Inflammatory macrophage treated with lipopolysaccharide for 1 hour (primary cell): ENCODE results near the gene TOR1B.
"Not testable (repeated sequence)": the region's sequence is repeated elsewhere in the genome, so short reads cannot be mapped to it uniquely, and the experiment has no call there.

ENCODE experiments used
- DNase-seq, 2 donors: peaks; one replicate each; pipeline ENCODE4 v3.0.0-alpha.2; 2020 to 2022

TOR1B gene

DNA sequence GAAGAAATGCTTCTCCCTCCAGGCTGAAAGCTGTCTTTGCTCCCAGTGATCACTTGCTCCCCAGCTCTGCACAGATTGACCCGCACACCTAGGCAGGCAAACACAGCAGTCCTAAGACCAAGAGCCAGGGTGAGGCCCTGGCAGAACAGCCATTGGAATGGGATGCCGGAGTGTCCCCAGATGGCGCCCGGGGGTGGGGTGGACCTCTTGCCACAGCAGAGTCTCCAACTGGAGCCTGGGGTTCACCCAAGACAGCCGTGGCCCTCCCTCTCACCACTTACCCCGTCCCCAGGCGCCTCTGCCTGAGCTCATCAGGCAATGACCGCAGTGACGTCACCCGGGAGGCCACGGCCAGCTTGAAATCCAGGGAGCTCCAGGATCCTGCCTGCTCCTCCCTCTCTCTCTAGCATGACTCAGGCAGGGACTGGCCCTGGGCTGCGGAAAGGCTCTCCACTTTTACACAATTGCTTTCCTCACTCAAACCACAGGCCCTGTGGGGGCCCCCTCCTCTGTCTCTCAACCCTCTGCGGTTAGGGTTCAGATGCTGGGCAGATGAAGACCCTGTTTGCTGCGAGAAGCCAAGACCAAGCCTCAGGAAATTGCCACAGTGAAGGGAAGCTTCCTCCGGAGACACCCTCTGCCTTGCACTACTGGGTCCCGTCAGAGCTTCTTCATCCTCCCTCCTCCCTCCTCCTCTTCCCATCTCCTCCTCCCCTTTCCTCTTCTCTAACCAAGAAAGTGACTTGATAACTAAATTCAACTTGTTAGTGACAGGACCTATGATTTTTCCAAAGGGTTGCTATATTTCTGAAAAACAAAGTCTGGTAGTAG lies 25.8 kb upstream of the TOR1B start:
- peak; percentile 99 to 100 for DNase-seq

- no peak for DNase-seq
Measured at GRCh38 chr9:129777769-129778130, 25.2 kb upstream of the TOR1B start.

- DNase-seq = no peak
Measured at GRCh38 chr9:129778469-129778868, 24.5 kb upstream of the TOR1B start.

DNA sequence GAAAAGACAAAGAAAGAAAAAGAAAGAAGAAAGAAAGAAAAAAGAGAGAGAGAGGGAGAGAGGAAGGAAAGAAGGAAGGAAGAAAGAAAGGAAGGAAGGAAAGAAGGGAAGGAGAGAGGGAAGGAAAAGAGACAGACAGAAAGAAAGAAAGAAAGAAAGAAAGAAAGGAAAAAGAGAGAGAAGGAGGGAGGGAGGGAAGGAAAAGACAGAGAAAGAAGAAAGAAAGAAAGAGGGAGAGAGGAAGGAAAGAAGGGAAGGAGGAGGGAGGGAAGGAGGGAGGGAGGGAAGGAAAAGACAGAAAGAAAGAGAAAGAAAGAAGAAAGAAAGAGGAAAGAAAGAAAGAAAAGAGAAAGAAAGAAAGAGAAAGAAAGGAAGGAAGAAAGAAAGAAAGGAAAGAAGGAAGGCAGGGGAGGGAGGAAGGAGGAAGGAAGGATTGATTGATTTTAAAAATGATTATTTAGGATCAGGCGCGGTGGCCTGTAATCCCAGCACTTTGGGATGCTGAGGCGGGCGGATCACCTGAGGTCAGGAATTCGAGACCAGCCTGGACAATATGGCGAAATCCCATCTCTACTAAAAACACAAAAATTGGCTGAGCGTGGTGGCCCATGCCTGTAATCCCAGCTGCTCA lies 23.3 kb upstream of the TOR1B start:
- DNase-seq = no peak

DNA sequence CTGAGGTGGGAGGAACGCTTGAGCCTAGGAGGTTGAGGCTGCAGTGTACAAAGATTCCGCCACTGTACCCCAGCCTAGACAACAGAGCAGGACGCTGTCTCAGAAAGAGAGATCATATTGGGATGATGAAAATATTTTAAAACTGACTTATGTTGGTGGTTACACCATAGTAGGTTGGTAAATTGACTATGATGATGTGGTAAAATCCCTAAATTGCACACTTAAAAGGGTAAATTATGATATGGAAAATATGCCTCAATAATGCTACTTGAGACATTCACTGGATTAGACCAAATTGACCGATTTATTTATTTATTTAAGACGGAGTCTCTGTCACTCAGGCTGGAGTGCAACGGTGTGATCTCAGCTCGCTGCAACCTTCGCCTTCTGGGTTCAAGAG lies 21.9 kb upstream of the TOR1B start:
- DNase-seq = peak; percentile 68 to 82

GRCh38 chr9:129781981-129782380 lies 21.0 kb upstream of the TOR1B start:
- no peak for DNase-seq

GRCh38 chr9:129783516-129784361 lies 19.2 kb upstream of the TOR1B start:
- peak; percentile 59 to 97 for DNase-seq

DNA sequence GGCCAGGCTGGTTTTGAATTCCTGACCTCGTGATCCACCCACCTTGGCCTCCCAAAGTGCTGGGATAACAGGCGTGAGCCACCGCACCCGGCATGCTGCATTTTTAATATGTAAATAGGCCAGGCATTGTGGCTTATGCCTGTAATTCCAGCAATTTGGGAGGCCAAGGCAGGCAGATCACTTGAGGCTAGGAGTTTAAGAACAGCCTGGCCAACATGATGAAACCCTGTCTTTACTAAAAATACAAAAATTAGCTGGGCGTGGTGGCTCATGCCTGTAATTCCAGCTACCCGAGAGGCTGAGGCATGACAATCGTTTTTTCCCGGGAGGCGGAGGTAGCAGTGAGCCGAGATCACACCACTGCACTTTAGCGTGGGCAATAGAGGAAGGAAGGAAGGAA lies 18.0 kb upstream of the TOR1B start:
- DNase-seq = not testable (repeated sequence)

- no peak for DNase-seq
Measured at GRCh38 chr9:129785866-129786265, 17.1 kb upstream of the TOR1B start.

DNA sequence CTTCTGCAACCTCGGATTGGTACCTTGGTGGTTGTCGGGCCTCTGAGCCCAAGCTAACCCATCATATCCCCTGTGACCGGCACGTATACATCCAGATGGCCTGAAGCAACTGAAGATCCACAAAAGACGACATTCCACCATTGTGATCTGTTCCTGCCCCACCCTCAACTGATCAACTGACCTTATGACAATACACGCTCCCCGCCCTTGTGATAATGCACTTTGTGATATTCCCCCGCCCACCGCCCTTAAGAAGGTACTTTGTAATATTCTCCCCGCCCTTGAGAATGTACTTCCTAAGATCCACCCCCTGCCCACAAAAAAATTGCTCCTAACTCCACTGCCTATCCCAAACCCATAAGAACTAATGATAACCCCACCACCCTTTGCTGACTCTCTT lies 16.5 kb upstream of the TOR1B start:
- no peak for DNase-seq

DNA sequence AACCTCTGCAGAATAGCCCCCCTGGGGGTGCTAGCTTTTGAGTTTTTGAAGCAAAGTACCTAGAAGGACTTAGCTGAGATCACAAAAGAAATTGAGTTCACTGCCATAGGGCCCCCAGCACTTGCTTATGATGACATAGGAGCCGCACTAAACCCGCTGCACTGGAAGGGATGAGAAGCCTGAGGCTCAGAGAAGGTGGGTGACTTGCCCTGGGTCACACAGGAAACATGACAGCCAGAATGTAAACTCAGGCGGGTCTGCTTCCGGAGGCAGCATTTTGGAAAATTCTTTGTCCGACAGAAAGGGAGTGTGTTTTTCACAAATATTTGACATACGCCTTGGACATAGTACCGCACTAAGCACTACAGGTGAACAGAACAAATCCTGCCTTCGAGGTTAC lies 8.4 kb upstream of the TOR1B start:
- DNase-seq = no peak

- not testable (repeated sequence) for DNase-seq
Measured at GRCh38 chr9:129796029-129796428, 7.0 kb upstream of the TOR1B start.

GRCh38 chr9:129798973-129799372 lies 4.0 kb upstream of the TOR1B start:
- DNase-seq = no peak

DNA sequence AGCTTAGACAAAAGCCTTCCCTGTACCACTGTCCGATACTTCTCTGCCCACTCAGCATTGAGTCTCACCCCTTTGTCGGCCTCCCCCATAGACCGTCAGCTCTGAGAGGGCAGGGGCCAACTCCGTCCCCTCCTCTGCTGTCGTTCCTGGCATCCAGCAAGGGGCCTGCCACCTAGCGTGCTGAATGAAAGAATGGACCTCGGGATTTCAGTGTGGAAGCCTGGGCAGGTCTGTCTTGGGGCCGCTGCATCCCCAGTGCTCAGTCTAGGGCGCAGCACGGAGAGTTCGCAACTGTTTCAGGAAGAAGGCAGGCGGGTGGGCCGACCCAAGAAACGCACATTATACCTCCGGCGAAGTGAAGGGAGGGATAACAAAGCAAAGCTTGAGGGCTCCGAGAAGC lies 1.5 kb upstream of the TOR1B start:
- no peak for DNase-seq

DNA sequence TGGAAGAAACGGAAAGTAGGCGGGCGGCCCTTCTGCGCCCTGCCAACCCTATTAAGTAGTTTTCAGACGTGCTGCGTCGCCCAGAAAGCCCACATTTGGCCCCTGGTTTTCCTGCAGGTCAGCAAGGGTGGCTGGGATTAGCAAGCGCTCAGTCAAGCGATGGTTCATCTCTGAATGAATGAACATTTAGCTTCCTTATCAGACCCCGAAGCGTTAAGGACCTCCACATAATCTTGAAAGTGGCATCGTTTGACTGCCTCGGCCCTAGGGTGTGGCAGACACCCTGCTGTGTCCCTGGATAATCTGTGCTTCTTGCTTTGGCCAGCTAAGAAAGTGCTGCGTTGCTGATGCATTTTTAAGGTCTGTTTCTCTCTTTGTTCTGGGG lies 684 bp downstream of the TOR1B start:
- no peak for DNase-seq

GRCh38 chr9:129806061-129806460 lies 3.1 kb downstream of the TOR1B start:
- DNase-seq = peak; percentile 34 to 53

DNA sequence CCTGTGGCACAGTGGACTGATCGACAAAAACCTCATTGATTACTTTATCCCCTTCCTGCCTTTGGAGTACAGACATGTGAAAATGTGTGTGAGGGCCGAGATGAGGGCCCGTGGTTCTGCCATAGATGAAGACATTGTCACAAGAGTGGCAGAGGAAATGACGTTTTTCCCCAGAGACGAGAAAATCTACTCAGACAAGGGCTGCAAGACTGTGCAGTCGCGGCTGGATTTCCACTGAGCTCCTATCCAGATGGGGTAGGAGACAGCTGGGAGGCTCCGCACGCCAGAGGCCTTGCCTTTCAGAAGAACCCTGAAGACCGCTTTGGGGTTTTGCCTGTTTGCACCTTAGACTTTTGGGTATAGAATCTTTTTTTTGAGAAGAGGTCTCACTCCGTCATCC lies 6.4 kb downstream of the TOR1B start:
- no peak for DNase-seq

DNA sequence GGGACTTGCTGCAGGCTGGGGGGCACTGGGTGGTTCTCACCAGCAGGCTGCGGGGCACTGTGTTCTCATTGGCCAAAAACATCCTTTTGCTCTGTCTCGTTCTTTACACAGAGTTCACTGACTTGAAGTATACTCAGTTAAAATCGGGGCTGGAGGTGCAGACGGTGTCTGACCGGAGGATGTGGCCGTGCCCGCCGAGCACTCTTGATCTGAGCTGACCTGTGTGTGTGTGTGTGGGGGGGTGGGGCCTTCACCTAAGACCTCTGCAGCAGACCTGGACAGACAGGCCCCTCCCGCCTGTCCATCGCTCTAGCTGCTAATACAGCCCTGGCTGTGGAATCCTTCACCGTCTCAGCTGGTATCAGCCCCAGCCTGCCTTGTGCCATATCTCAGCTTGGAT lies 7.1 kb downstream of the TOR1B start:
- no peak for DNase-seq

DNA sequence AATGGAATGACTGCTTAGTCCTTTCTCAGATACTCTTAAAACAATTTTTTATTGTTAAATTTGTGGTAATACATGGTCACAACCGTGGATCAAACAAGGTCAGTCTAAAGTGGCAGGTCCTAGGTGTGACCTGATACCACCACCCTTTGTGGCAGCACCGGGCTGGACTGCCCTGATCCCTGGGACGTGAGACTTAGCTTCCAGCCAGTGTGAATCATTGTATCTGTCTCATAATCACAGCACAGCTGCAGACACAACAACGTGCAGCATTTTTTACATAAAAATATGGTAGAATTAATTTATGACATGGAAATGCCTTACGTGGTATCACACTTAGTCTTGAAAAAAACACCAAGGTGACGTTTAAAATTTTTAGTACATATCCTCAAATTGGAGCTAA lies 7.8 kb downstream of the TOR1B start:
- DNase-seq = no peak

DNA sequence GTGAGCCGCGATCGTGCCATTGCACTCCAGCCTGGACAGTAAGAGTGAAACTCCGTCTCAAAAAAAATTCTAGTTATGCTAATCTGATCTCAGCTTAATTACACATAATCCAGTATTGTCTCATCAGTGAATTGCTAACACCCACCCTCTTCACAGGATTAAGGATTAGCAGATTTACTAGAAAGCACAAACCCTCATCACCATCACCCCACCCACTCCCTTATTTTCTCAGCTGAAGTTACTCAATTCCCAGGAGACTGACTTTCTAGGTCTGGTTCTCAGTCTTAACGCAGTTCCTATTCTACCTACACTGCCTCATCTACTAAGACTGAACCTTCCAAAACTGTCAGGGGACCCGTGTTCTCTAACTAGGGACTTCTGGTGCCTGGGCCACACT lies 9.0 kb downstream of the TOR1B start:
- no peak for DNase-seq

GRCh38 chr9:129812385-129812784 lies 9.4 kb downstream of the TOR1B start:
- DNase-seq = no peak

- no peak for DNase-seq
Measured at GRCh38 chr9:129813661-129814060, 10.7 kb downstream of the TOR1B start.

GRCh38 chr9:129814432-129815223 lies 11.6 kb downstream of the TOR1B start:
- DNase-seq = peak; percentile 16 to 47
